Spleen (tissue), 7 donors: ENCODE results near the gene RPL27.
A peak's percentile ranks its signal among the peaks of the same experiment; 100 is the strongest.

Source experiments
- CTCF ChIP-seq, 11 experiments: fragments of 200-600 bp in 7 of 11; fragments of 450-650 bp in 4 of 11; sonication (generic) in 4 of 11; IDR thresholded peaks in 8 of 11; conservative IDR thresholded peaks in 3 of 11; 1 replicate in 7 of 11; 2 replicates in 4 of 11; pipeline versions ENCODE4 v1.4.0 to v1.8.0; 2016 to 2021; ENCODE audit warnings: antibody characterized with exemption in 11 of 11, inconsistent platforms in 4 of 11, mild to moderate bottlenecking in 1 of 11
- POLR2AphosphoS5 ChIP-seq, 3 donors: sonication (generic); formaldehyde crosslinking; IDR thresholded peaks; one replicate each; pipeline ENCODE4 v1.5.1; 2017; ENCODE audit warnings: antibody characterized with exemption in 3 of 3
- donor health status: DM: no; HTN: no; CAD: no; lungs with moderate emphysema.
- donor health status: DM: no; HTN: no; CAD: no.
- donor health status: DM: no; HTN: no; CAD: no.

GRCh38 chr17:42964161-42964932 lies 33.9 kb upstream of the RPL27 start, which contains the start of gene AARSD1:
- TF ChIP-seq CTCF (IDR thresholded peaks at IDR 0.05 in 8 of 11, conservative IDR thresholded peaks at IDR 0.05 in 3 of 11) (no peak), POLR2AphosphoS5 (IDR thresholded peaks at IDR 0.05) (peak; percentile 97 to 99 (median 99))
